GM21360 (cell line): ENCODE data around the gene RNF149.
A peak's percentile ranks its signal among the peaks of the same experiment; 100 is the strongest.
"Not testable (repeated sequence)": the region's sequence is repeated elsewhere in the genome, so short reads cannot be mapped to it uniquely, and the experiment has no call there.

Experiments used
- ATAC-seq: cut with Tn5 transposase; IDR thresholded peaks from one replicate; pipeline ENCODE4 v1.9.1; 2021; ENCODE audit warnings: mild to moderate bottlenecking, moderate library complexity; ENCODE audit not compliant: unreplicated experiment

The RNF149 gene

GRCh38 chr2:101332885-101333766 is 24.6 kb upstream of the RNF149 start:
- no peak for ATAC-seq

DNA sequence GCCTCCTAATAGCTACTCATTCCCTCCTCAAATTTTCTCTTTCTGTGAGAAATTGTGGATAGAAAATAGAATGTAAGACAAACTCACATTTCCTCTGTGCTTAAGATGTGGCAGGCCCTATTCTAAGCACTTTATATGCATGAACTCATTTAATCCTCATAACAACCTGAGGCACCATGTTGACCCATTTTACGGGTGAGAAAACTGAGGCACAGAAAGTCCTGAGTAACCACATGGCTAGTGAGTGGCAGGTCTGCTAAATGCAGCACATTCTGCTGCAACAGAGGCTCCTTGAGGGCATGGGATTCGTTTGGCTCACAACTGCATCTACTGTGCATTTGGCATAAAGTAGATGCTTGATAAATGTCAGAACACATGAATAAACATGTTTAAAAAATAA is 22.7 kb upstream of the RNF149 start:
- ATAC-seq: no peak

- no peak for ATAC-seq
Observed at GRCh38 chr2:101330253-101330933, 21.9 kb upstream of the RNF149 start.

DNA sequence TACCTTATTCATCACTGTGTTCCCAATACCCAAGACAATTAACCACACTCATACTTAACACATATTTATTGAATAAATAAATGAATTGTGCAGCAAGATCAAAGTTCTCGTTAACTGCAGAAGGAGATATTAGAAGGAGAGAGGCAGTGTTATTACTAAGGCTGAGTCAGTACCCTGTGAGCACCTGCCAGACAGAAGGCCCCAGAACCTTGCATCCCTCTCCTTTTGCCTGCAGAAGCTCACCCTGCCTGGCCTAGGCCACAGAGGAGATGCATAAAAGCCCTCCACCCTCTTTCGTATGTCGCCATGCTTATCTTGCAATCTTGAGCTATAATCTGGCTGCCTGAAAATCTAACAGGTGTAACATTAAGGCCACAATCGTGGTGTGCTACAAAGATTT is 20.5 kb upstream of the RNF149 start:
- no peak for ATAC-seq

DNA sequence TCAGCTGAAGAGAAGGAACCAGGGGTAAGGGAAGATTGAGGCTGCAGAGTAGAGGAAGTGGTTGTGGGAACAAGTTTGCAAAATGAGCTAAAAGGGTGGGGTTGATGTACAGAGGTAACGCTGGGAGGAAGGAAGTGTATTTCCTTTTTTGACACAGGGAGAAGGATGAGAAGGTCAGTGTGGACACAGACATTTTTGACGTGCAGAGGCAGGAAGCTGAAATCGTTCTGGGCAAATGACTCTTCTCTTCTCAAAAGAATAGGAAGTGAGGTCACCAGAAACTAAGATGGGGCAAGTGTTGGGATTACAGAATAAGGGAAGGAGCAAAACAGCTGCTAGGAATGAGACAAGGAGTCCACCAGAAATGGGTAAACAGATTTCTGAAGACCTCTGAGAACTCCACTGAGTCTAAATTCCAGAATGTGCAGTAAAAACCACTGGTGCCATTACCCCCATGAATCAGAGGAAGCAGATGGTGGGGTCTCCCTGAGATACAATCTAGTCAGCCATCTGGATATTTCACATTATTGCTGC is 20.0 kb upstream of the RNF149 start:
- no peak for ATAC-seq

GRCh38 chr2:101327863-101328394 is 19.4 kb upstream of the RNF149 start:
- no peak for ATAC-seq

DNA sequence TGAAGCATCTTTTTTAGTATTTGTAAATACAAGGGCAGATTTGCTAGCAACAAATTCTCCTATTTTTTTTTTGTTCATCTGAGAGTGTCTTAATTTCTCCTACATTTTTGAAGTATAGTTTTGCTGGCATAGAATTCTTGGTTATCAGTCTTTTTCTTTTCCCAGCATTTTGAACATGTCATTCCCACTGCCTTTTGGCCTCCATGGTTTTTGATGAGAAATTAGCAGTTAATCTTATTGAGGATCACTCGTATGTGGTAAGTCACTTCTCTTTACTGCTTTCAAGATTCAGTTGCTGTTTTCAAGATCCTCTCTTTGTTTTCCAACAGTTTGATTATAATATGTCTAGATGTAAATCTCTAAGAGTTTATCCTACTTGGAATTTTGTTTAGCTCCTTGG is 16.9 kb upstream of the RNF149 start:
- ATAC-seq: no peak

GRCh38 chr2:101316568-101316967 is 8.1 kb upstream of the RNF149 start:
- not testable (repeated sequence) for ATAC-seq

DNA sequence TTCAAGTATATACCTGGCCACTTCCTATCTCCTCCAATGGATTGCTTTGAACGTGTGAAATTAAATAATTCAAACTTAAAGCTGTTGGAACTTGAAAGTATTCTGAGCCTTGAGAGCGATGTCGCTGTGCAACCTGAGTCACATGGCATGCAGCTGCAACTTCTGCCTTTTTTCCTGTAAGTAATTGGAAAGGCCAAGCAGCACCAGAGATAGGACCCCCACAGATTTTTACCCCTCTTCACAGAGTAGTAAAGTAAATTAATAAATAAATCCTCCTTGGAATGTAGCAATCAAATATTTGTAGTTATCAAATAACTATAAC is 3.2 kb upstream of the RNF149 start:
- no peak for ATAC-seq

GRCh38 chr2:101310834-101311695 is 2.6 kb upstream of the RNF149 start:
- no peak for ATAC-seq

- ATAC-seq: no peak
Observed at GRCh38 chr2:101310090-101310833, 1.8 kb upstream of the RNF149 start.

- no peak for ATAC-seq
Observed at GRCh38 chr2:101307950-101308431, 510 bp downstream of the RNF149 start.

- no peak for ATAC-seq
Observed at GRCh38 chr2:101307503-101307902, 998 bp downstream of the RNF149 start.

GRCh38 chr2:101306410-101306809 is 2.1 kb downstream of the RNF149 start:
- ATAC-seq: peak; percentile 7

- no peak for ATAC-seq
Observed at GRCh38 chr2:101305492-101306078, 2.9 kb downstream of the RNF149 start.

- ATAC-seq: no peak
Observed at GRCh38 chr2:101305035-101305434, 3.5 kb downstream of the RNF149 start.

GRCh38 chr2:101303688-101304087 is 4.8 kb downstream of the RNF149 start:
- ATAC-seq: no peak

GRCh38 chr2:101302016-101302415 is 6.5 kb downstream of the RNF149 start:
- ATAC-seq: no peak

DNA sequence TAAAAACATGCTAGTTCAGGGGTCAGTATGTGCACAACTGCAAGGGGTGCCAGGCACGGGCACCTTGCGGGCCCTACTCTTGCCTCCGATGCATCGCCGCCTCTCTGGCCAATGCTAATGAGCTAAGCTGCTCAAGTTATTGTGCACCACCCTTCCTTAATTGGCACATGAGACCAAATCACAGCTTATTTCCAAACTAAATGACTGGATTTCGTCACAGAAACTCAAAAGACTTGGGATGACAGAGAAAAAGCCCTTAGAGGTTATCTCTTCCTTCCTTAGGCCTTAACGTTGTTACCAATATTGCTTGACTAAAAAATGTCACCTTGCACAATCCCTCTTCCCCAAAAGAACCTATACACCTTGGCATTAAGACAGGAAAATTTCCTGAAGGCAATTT is 7.7 kb downstream of the RNF149 start:
- ATAC-seq: no peak

DNA sequence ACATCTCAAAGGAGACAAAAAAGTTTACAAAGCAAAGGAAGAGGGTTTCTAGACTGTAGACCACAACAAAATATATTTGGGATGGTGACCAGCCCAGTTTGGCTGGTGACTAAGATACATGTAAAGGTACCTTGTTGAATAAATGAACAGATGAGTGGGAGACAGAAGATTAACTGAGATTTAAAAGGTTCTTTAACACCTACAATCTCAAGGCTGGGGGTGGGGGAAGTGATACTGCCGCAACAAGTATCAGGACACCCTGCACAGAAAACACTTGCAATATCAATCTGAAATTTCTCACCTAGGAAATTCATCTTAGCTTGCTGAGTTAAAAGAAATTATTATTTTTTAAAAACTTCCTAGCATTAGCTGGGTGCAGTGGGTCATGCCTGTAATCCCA is 8.3 kb downstream of the RNF149 start:
- no peak for ATAC-seq
